ENCODE data around the gene ITPR2. TPM values are rescaled to one million over a fixed set of nuclear protein-coding genes. Genes with fewer than 3 reads are reported as not detected.

The ITPR2 gene
- total RNA-seq, 1 donor from 2014 or later, result 14.6 TPM

- Histone ChIP-seq H3K9ac (ENCODE audit: low read depth in 1 of 3, low read length in 3 of 3) (no peak overlapping the region), H3K27me3 (ENCODE audit: control insufficient read depth in 3 of 3, insufficient read depth in 3 of 3, low read length in 3 of 3) (no peaks in the 10 kb centered on the region), H3K4me3 (ENCODE audit: low read length in 3 of 3) (no peak overlapping the region), H3K4me1 (ENCODE audit: control insufficient read depth in 3 of 3, insufficient read depth in 3 of 3, low read length in 3 of 3) (no peaks in the 10 kb centered on the region), H3K9me3 (ENCODE audit: control insufficient read depth in 3 of 3, low read length in 3 of 3) (no peaks in the 10 kb centered on the region), H3K27ac (ENCODE audit: low read depth, low read length) (no peak overlapping the region), H3K36me3 (ENCODE audit: control insufficient read depth in 3 of 3, insufficient read depth in 3 of 3, low read length in 3 of 3) (no peaks in the 10 kb centered on the region)
Observed at GRCh38 chr12:26367991-26368730, 464.8 kb downstream of the ITPR2 start.

GRCh38 chr12:26361964-26362363, 471.0 kb downstream of the ITPR2 start:
- Histone ChIP-seq H3K36me3 (ENCODE audit: control insufficient read depth in 3 of 3, insufficient read depth in 3 of 3, low read length in 3 of 3) (no peaks in the 10 kb centered on the region), H3K27ac (ENCODE audit: low read depth, low read length) (no peak overlapping the region), H3K9ac (ENCODE audit: low read depth in 1 of 3, low read length in 3 of 3) (no peak overlapping the region), H3K27me3 (ENCODE audit: control insufficient read depth in 3 of 3, insufficient read depth in 3 of 3, low read length in 3 of 3) (no peaks in the 10 kb centered on the region), H3K9me3 (ENCODE audit: control insufficient read depth in 3 of 3, low read length in 3 of 3) (no peaks in the 10 kb centered on the region), H3K4me1 (ENCODE audit: control insufficient read depth in 3 of 3, insufficient read depth in 3 of 3, low read length in 3 of 3) (no peaks in the 10 kb centered on the region), H3K4me3 (ENCODE audit: low read length in 3 of 3) (no peak overlapping the region)

GRCh38 chr12:26360062-26360461, 472.9 kb downstream of the ITPR2 start:
- Histone ChIP-seq H3K27ac (ENCODE audit: low read depth, low read length) (no peak overlapping the region), H3K4me3 (ENCODE audit: low read length in 3 of 3) (no peak overlapping the region), H3K36me3 (ENCODE audit: control insufficient read depth in 3 of 3, insufficient read depth in 3 of 3, low read length in 3 of 3) (no peaks in the 10 kb centered on the region), H3K9ac (ENCODE audit: low read depth in 1 of 3, low read length in 3 of 3) (no peak overlapping the region), H3K9me3 (ENCODE audit: control insufficient read depth in 3 of 3, low read length in 3 of 3) (no peaks in the 10 kb centered on the region), H3K27me3 (ENCODE audit: control insufficient read depth in 3 of 3, insufficient read depth in 3 of 3, low read length in 3 of 3) (no peaks in the 10 kb centered on the region), H3K4me1 (ENCODE audit: control insufficient read depth in 3 of 3, insufficient read depth in 3 of 3, low read length in 3 of 3) (no peaks in the 10 kb centered on the region)

GRCh38 chr12:26359576-26359975, 473.4 kb downstream of the ITPR2 start:
- no peak overlapping the region for H3K27ac ChIP-seq (ENCODE audit: low read depth, low read length)

GRCh38 chr12:26358651-26359050, 474.3 kb downstream of the ITPR2 start:
- H3K27me3 ChIP-seq (ENCODE audit: control insufficient read depth in 3 of 3, insufficient read depth in 3 of 3, low read length in 3 of 3), result no peaks in the 10 kb centered on the region

More at GRCh38 chr12:26359576-26359975, 473.4 kb downstream of the ITPR2 start:
- Histone ChIP-seq H3K9me3 (ENCODE audit: control insufficient read depth in 3 of 3, low read length in 3 of 3) (no peaks in the 10 kb centered on the region), H3K36me3 (ENCODE audit: control insufficient read depth in 3 of 3, insufficient read depth in 3 of 3, low read length in 3 of 3) (no peaks in the 10 kb centered on the region), H3K4me3 (ENCODE audit: low read length in 3 of 3) (no peak overlapping the region), H3K9ac (ENCODE audit: low read depth in 1 of 3, low read length in 3 of 3) (no peak overlapping the region), H3K27me3 (ENCODE audit: control insufficient read depth in 3 of 3, insufficient read depth in 3 of 3, low read length in 3 of 3) (no peaks in the 10 kb centered on the region), H3K4me1 (ENCODE audit: control insufficient read depth in 3 of 3, insufficient read depth in 3 of 3, low read length in 3 of 3) (no peaks in the 10 kb centered on the region)

GRCh38 chr12:26347300-26347699, 485.7 kb downstream of the ITPR2 start:
- no peaks in the 10 kb centered on the region for H3K9me3 ChIP-seq (ENCODE audit: control insufficient read depth in 3 of 3, low read length in 3 of 3)
- no peak overlapping the region for H3K27ac ChIP-seq (ENCODE audit: low read depth, low read length)

More at GRCh38 chr12:26358651-26359050, 474.3 kb downstream of the ITPR2 start:
- no peaks in the 10 kb centered on the region for H3K4me1 ChIP-seq (ENCODE audit: control insufficient read depth in 3 of 3, insufficient read depth in 3 of 3, low read length in 3 of 3)
- H3K4me3 ChIP-seq (ENCODE audit: low read length in 3 of 3), result no peak overlapping the region
- no peak overlapping the region for H3K27ac ChIP-seq (ENCODE audit: low read depth, low read length)
- no peaks in the 10 kb centered on the region for H3K36me3 ChIP-seq (ENCODE audit: control insufficient read depth in 3 of 3, insufficient read depth in 3 of 3, low read length in 3 of 3)
- no peak overlapping the region for H3K9ac ChIP-seq (ENCODE audit: low read depth in 1 of 3, low read length in 3 of 3)
- H3K9me3 ChIP-seq (ENCODE audit: control insufficient read depth in 3 of 3, low read length in 3 of 3), result no peaks in the 10 kb centered on the region

GRCh38 chr12:26346736-26347135, 486.3 kb downstream of the ITPR2 start:
- Histone ChIP-seq H3K4me3 (ENCODE audit: low read length in 3 of 3) (no peak overlapping the region), H3K9me3 (ENCODE audit: control insufficient read depth in 3 of 3, low read length in 3 of 3) (no peaks in the 10 kb centered on the region), H3K36me3 (ENCODE audit: control insufficient read depth in 3 of 3, insufficient read depth in 3 of 3, low read length in 3 of 3) (no peaks in the 10 kb centered on the region), H3K27me3 (ENCODE audit: control insufficient read depth in 3 of 3, insufficient read depth in 3 of 3, low read length in 3 of 3) (no peaks in the 10 kb centered on the region), H3K27ac (ENCODE audit: low read depth, low read length) (no peak overlapping the region), H3K9ac (ENCODE audit: low read depth in 1 of 3, low read length in 3 of 3) (no peak overlapping the region), H3K4me1 (ENCODE audit: control insufficient read depth in 3 of 3, insufficient read depth in 3 of 3, low read length in 3 of 3) (no peaks in the 10 kb centered on the region)

More at GRCh38 chr12:26347300-26347699, 485.7 kb downstream of the ITPR2 start:
- Histone ChIP-seq H3K9ac (ENCODE audit: low read depth in 1 of 3, low read length in 3 of 3) (no peak overlapping the region), H3K4me1 (ENCODE audit: control insufficient read depth in 3 of 3, insufficient read depth in 3 of 3, low read length in 3 of 3) (no peaks in the 10 kb centered on the region), H3K27me3 (ENCODE audit: control insufficient read depth in 3 of 3, insufficient read depth in 3 of 3, low read length in 3 of 3) (no peaks in the 10 kb centered on the region), H3K36me3 (ENCODE audit: control insufficient read depth in 3 of 3, insufficient read depth in 3 of 3, low read length in 3 of 3) (no peaks in the 10 kb centered on the region), H3K4me3 (ENCODE audit: low read length in 3 of 3) (no peak overlapping the region)

GRCh38 chr12:26345471-26346003, 487.5 kb downstream of the ITPR2 start:
- Histone ChIP-seq H3K36me3 (ENCODE audit: control insufficient read depth in 3 of 3, insufficient read depth in 3 of 3, low read length in 3 of 3) (peaks cover 0 to 1% (median 0%) of the 10 kb centered on the region in 3 donors), H3K9ac (ENCODE audit: low read depth in 1 of 3, low read length in 3 of 3) (no peak overlapping the region), H3K9me3 (ENCODE audit: control insufficient read depth in 3 of 3, low read length in 3 of 3) (no peaks in the 10 kb centered on the region), H3K4me1 (ENCODE audit: control insufficient read depth in 3 of 3, insufficient read depth in 3 of 3, low read length in 3 of 3) (no peaks in the 10 kb centered on the region), H3K27ac (ENCODE audit: low read depth, low read length) (no peak overlapping the region), H3K27me3 (ENCODE audit: control insufficient read depth in 3 of 3, insufficient read depth in 3 of 3, low read length in 3 of 3) (no peaks in the 10 kb centered on the region), H3K4me3 (ENCODE audit: low read length in 3 of 3) (no peak overlapping the region)

GRCh38 chr12:26341491-26341890, 491.5 kb downstream of the ITPR2 start:
- Histone ChIP-seq H3K4me1 (ENCODE audit: control insufficient read depth in 3 of 3, insufficient read depth in 3 of 3, low read length in 3 of 3) (no peaks in the 10 kb centered on the region), H3K27ac (ENCODE audit: low read depth, low read length) (no peak overlapping the region), H3K36me3 (ENCODE audit: control insufficient read depth in 3 of 3, insufficient read depth in 3 of 3, low read length in 3 of 3) (peaks cover 0 to 12% (median 4%) of the 10 kb centered on the region in 3 donors)

GRCh38 chr12:26340649-26341048, 492.3 kb downstream of the ITPR2 start:
- no peaks in the 10 kb centered on the region for H3K9me3 ChIP-seq (ENCODE audit: control insufficient read depth in 3 of 3, low read length in 3 of 3)
- no peak overlapping the region for H3K9ac ChIP-seq (ENCODE audit: low read depth in 1 of 3, low read length in 3 of 3)
- H3K27me3 ChIP-seq (ENCODE audit: control insufficient read depth in 3 of 3, insufficient read depth in 3 of 3, low read length in 3 of 3), result no peaks in the 10 kb centered on the region
- peaks cover 0 to 14% (median 4%) of the 10 kb centered on the region in 3 donors for H3K36me3 ChIP-seq (ENCODE audit: control insufficient read depth in 3 of 3, insufficient read depth in 3 of 3, low read length in 3 of 3)
- H3K27ac ChIP-seq (ENCODE audit: low read depth, low read length), result no peak overlapping the region
- no peak overlapping the region for H3K4me3 ChIP-seq (ENCODE audit: low read length in 3 of 3)
- no peaks in the 10 kb centered on the region for H3K4me1 ChIP-seq (ENCODE audit: control insufficient read depth in 3 of 3, insufficient read depth in 3 of 3, low read length in 3 of 3)

More at GRCh38 chr12:26341491-26341890, 491.5 kb downstream of the ITPR2 start:
- H3K27me3 ChIP-seq (ENCODE audit: control insufficient read depth in 3 of 3, insufficient read depth in 3 of 3, low read length in 3 of 3), result no peaks in the 10 kb centered on the region
- H3K9me3 ChIP-seq (ENCODE audit: control insufficient read depth in 3 of 3, low read length in 3 of 3), result no peaks in the 10 kb centered on the region
- no peak overlapping the region for H3K9ac ChIP-seq (ENCODE audit: low read depth in 1 of 3, low read length in 3 of 3)
- H3K4me3 ChIP-seq (ENCODE audit: low read length in 3 of 3), result no peak overlapping the region

All from skeletal muscle tissue (tissue), 4 donors.